GM19193 (cell line): Measurements from ENCODE around the gene RORC.

Experiments
- POLR2A ChIP-seq: IDR thresholded peaks from 4 replicates; pipeline ENCODE4 v1.6.1; 2011; ENCODE audit not compliant: insufficient read depth, insufficient read length; ENCODE audit errors: extremely low read depth

Gene RORC

DNA sequence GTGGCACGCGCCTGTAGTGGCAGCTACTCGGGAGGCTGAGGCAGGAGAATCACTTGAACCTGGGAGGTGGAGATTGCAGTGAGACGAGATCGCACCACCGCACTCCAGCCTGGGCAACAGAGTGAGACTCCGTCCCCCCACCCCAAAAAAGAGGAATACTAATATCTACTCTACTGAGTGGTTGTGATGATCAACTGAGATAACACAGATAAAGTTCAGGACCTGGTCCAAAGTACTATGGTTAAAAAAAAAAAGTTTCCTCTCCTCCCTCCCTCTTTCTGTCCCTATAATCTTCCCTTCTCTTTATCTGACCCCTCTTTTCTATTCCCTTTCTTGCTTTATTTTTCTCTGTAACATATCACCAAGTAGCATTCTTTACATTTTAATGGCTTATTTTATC, 4.0 kb upstream of the RORC start:
- no peak for TF ChIP-seq POLR2A

GRCh38 chr1:151834239-151834638, 2.6 kb upstream of the RORC start:
- TF ChIP-seq POLR2A, result no peak

- no peak for TF ChIP-seq POLR2A
Measured at GRCh38 chr1:151833172-151833900, 1.7 kb upstream of the RORC start.

GRCh38 chr1:151832318-151832980, 847 bp upstream of the RORC start:
- TF ChIP-seq POLR2A, result no peak

DNA sequence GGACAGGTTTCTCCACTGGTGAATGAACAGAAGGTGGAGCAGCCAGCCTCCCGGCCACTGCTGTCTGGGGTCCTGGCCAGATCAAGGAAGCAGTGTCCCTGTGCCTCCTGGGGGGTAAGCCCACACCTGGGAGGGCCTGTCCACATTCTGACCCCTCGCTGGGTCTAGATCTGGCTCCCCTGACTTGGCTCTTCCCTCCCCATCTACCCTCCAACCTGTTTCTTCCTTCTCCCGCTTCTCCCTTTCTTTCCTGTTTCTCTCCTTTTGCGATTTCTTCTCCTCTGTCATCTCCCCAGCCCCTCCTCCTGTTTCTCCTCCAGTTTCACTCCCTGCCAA, 378 bp downstream of the RORC start:
- TF ChIP-seq POLR2A, result no peak

DNA sequence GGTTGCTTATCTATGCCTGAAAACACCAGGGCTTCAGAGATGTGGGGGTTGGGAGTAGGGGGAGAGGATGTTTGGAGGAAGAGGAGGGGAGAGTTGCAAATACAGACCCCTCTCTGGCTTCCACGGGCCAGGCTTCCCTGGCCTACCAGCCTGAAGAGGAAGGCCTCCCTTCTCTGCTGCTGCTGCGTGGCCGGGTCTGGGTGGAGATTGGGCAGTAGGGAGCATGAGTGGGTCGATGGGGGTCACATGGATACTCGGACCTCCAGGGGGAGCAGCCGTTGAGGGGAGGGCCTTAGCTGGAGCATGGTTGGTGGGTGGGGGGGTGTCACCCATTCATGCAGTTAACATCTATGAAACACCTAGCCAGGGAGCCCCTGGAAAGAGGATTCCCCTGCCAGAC, 1.5 kb downstream of the RORC start:
- no peak for TF ChIP-seq POLR2A

DNA sequence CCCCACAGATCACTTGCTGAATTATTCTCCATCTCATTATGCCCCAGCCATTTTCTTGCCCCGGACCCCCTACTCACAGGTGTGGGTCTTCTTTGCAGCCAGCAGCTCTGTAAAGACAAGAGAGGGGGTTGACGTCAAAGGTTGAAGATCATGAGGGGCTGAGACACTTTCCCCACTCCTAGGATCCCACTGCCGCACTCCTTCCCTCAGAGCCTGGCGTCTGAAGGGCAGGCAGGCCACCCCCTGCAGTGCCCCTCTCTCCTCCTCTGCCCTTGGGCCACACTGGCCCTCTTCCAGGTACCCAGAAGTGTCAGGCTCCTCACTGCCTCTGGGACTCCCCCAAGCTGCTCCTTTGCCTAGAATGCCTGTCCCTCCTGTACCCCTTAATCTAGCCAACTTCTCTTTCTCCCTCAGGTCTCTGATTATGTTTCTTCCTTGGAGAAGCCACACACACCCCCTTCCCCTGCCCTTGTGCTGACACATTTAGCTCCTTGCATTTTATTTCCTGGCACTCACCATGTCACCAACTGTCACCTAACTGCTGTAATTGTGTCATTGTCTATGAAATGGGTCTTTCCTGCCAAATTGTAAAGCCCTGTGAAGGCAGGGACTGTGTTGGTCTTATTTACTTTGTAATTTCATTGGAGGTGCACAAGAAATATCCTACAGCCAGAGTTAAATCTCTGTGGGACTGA, 2.1 kb downstream of the RORC start:
- TF ChIP-seq POLR2A, result no peak

- TF ChIP-seq POLR2A, result no peak
Measured at GRCh38 chr1:151828921-151829320, 2.7 kb downstream of the RORC start.

DNA sequence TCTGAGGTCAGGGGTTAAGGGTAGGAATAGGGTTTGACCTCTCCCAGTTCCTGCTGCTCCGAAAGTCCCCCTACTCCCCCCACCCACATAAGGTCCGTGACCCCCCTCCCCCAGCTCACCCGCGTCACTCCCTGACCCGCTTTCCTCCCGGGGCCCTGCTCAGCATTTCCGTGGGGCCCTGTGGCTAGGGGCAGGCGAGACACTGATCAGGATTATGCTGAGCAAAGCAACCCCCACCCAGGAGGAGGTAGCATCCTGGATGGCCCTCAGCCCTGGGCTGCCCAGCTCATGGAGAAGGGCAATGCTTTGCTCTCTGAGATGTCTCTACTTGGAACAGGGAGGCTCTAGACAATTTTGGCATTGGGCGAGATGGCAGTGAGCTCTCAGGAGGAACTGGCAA, 3.7 kb downstream of the RORC start:
- no peak for TF ChIP-seq POLR2A

- no peak for TF ChIP-seq POLR2A
Measured at GRCh38 chr1:151825751-151826660, 5.6 kb downstream of the RORC start.

GRCh38 chr1:151825204-151825603, 6.4 kb downstream of the RORC start:
- no peak for TF ChIP-seq POLR2A

DNA sequence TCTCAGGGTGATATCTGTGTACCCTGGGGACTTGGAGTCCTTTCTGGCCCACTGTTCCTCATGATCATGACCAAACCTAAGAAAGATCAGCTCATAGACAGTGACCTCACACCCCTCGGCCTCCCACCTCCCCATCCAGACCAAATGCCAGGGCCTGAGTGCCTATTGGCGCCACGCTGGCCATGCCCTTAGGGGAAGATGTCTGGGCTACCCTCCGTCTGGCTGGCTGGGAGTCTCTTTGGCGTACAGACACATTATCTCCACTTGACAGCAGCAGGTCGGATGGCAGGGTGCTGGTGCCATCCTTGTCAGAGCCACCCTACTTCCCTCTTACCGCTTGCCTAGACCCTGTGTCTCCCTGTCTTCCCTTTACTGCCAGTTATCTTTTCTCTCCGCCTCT, 8.4 kb downstream of the RORC start:
- no peak for TF ChIP-seq POLR2A

GRCh38 chr1:151822404-151822803, 9.2 kb downstream of the RORC start:
- TF ChIP-seq POLR2A, result no peak

DNA sequence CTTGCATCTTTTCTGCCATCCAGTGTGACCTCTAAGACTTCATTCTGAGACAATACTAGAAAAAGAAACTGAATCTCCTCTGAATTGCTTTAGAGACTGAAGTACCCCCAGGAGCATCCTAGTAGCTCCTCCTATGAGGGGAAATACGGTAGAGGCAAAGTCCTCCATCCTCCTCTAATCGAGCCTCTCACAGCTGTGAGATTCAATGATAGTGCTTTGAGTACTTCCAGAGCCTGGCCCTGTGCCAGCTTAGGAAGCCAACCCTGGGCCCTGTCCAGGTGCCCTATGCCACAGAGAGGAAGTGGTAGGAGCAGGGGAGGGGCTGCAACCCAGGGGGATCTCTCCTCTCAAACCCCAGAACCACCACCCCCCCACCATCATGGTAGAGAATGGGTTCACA, 10.7 kb downstream of the RORC start:
- TF ChIP-seq POLR2A, result no peak
